CD4-positive, alpha-beta T cell (primary cell): ENCODE results near the gene ORAI3. TPM values are rescaled to one million over a fixed set of nuclear protein-coding genes. Genes with fewer than 3 reads are reported as not detected.

Experiments used
- ATAC-seq: fragments of 200-7000 bp; cut with Tn5 transposase; one replicate; pipeline ENCODE4 v1.10.0; 2022; ENCODE audit warnings: mild to moderate bottlenecking; ENCODE audit not compliant: poor library complexity
- CTCF ChIA-PET: fragments of 350-600 bp; sonication (Branson Sonifier 250); formaldehyde crosslinking; loops from one replicate; lab custom pipeline; 2021; ENCODE audit warnings: antibody characterized with exemption, inconsistent platforms; lab: Charles Lee
- POLR2A ChIA-PET: fragments of 350-600 bp; sonication (Branson Sonifier 250); formaldehyde crosslinking; loops from one replicate; lab custom pipeline; 2021; ENCODE audit warnings: antibody characterized with exemption, inconsistent platforms; lab: Charles Lee
- DNase-seq, 14 experiments: peaks; one replicate each; pipeline ENCODE4 v3.0.0-alpha.2; 2013 to 2020; ENCODE audit warnings: mixed read lengths in 2 of 14
- H3K27ac ChIP-seq, 2 donors: one replicate each; pipeline versions ENCODE4 v1.5.1 to v1.7.0; 2013; ENCODE audit warnings: low read length in 2 of 2, low read depth in 1 of 2, mild to moderate bottlenecking in 1 of 2
- H3K27me3 ChIP-seq, 2 experiments: 1 replicate in 1 of 2; 2 replicates in 1 of 2; pipeline versions ENCODE4 v1.6.1 to v1.7.0; 2013; ENCODE audit warnings: low read length in 2 of 2, control low read depth in 1 of 2, mild to moderate bottlenecking in 1 of 2, moderate library complexity in 1 of 2; ENCODE audit not compliant: insufficient read depth in 2 of 2, control insufficient read depth in 1 of 2
- H3K36me3 ChIP-seq: one replicate; pipeline ENCODE4 v1.6.1; 2013; ENCODE audit warnings: low read length, control low read depth; ENCODE audit not compliant: insufficient read depth
- H3K4me1 ChIP-seq: one replicate; pipeline ENCODE4 v1.6.1; 2013; ENCODE audit warnings: low read length, control low read depth; ENCODE audit not compliant: insufficient read depth
- H3K4me3 ChIP-seq: one replicate; pipeline ENCODE4 v1.5.1; 2013; ENCODE audit warnings: mild to moderate bottlenecking, low read length, moderate library complexity
- H3K9me3 ChIP-seq, 2 experiments: 1 replicate in 1 of 2; 2 replicates in 1 of 2; pipeline versions ENCODE4 v1.6.1 to v1.7.0; 2013; ENCODE audit warnings: low read length in 2 of 2, mild to moderate bottlenecking in 2 of 2, control low read depth in 1 of 2, moderate library complexity in 1 of 2; ENCODE audit not compliant: control insufficient read depth in 1 of 2, insufficient read depth in 1 of 2
- H3K27ac Mint-ChIP-seq: one replicate; pipeline ENCODE4 v1.8.0; 2020; ENCODE audit warnings: mixed read lengths
- H3K27me3 Mint-ChIP-seq: one replicate; pipeline ENCODE4 v1.8.0; 2021; ENCODE audit warnings: mixed read lengths
- H3K36me3 Mint-ChIP-seq: one replicate; pipeline ENCODE4 v1.8.0; 2021; ENCODE audit warnings: low read depth, mixed read lengths
- H3K4me1 Mint-ChIP-seq: one replicate; pipeline ENCODE4 v1.8.0; 2021; ENCODE audit warnings: low read depth, mixed read lengths
- H3K4me3 Mint-ChIP-seq: one replicate; pipeline ENCODE4 v1.8.0; 2020; ENCODE audit warnings: mild to moderate bottlenecking, mixed read lengths
- H3K9me3 Mint-ChIP-seq: one replicate; pipeline ENCODE4 v1.8.0; 2020; ENCODE audit warnings: mixed read lengths
- intact Hi-C, 2 experiments: fragments of 100-400 bp; cut with DNase I in 1 of 2; cut with micrococcal nuclease in 1 of 2; formaldehyde crosslinking; loops; one replicate each; pipeline versions ENCODE4 v1.15.1 to v1.9.0; 2023 to 2025; cut with DNase I, micrococcal nuclease
- total RNA-seq, 174 experiments: library from RNA in 2 of 174; stranded (reverse) in 2 of 174; gene quantifications; one replicate each; pipeline ENCODE4 v1.2.3 and lab custom pipeline; 2021 to 2026
- TF ChIP-seq, protein P1 (sequence below): fragments of 200-600 bp; IDR thresholded peaks from one replicate; pipeline ENCODE4 v1.8.0; 2022; ENCODE audit warnings: antibody characterized with exemption, mild to moderate bottlenecking

The ORAI3 gene
- total RNA-seq, 2 experiments from 2014 or later, result 3.0 to 4.5 TPM

DNA sequence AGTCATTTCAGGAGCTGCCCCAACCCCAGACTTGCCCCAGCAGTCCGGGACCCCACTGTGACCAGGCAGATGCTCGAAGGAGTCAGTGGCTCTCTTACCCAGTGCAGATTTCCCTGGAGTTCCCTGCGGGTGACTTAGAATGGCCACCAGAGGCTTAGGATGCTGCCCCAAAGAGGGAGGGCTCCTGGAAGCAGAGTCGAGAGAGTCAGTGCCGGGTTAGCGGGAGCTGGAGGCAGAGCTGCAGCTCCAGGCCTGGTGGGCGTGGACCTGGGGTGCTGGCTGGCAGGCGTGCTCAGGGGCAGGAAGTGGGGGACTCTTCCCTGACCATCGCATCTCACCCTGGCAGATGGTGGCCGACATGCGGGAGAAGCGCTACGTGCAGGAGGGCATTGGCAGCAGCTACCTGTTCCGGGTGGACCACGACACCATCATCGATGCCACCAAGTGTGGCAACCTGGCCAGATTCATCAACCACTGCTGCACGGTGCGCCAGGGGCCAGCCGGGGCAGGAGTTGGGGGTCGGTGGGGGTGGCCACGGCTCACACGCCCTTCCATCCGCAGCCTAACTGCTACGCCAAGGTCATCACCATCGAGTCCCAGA lies 34.5 kb downstream of the ORAI3 start:
- H3K36me3 ChIP-seq, result peaks cover 47% of the 10 kb centered on the region
- no peak overlapping the region for H3K27ac Mint-ChIP-seq
- CTCF ChIA-PET, result interaction anchor here (3.9 kb wide), 1 partner anchor 159 kb away, joined by 26 read pairs; no protein-coding TSS in a partner anchor

DNA sequence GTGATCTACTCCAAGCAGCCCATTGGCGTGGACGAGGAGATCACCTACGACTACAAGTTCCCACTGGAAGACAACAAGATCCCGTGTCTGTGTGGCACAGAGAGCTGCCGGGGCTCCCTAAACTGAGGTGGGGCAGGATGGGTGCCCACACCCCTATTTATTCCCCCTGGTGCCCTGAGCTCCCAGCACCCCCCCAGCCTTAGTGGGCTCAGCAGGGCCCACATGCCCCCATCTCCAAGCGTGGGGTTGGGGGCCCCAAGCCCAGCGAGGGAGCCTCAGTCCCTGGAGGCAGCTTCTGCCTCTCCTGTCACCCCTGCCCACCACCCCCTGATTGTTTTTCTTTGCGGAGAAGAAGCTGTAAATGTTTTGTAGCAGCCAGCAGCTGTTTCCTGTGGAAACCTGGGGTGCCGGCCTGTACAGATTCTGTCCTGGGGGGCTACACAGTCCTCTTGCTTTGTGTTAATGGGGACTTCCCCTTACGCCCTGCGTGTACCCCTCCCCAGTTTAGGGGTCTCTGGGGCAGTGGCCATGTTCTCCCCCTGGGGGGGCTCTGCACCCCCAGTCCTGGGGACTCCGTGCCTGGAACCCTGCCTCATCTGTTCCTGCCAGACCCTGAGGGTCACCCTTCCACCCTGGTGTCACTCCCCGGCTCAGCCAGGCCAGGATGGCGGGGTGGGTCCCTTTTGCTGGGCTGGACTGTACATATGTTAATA lies 35.2 kb downstream of the ORAI3 start:
- Histone ChIP-seq H3K36me3 (peaks cover 45% of the 10 kb centered on the region), H3K27me3 (no peaks in the 10 kb centered on the region), H3K27ac (no peak overlapping the region), H3K4me1 (peaks cover 13% of the 10 kb centered on the region), H3K9me3 (no peaks in the 10 kb centered on the region), H3K4me3 (no peak overlapping the region)
- H3K27me3 Mint-ChIP-seq, result no peaks in the 10 kb centered on the region
- intact Hi-C loops, result loop anchor here in 1 of 2 experiments (2.0 to 10.0 kb wide), 4 partner anchors 49 to 711 kb away; partner anchors contain the start of gene STX4
- H3K36me3 Mint-ChIP-seq, result peaks cover 35% of the 10 kb centered on the region
- no peaks in the 10 kb centered on the region for H3K9me3 Mint-ChIP-seq
- no peak overlapping the region for H3K4me3 Mint-ChIP-seq
- POLR2A ChIA-PET, result interaction anchor here (0.8 to 2.2 kb wide), 6 partner anchors 13 to 158 kb away, joined by 3 to 8 read pairs (median 4); partner anchors contain the start of genes KAT8, VKORC1, ZNF646 and ZNF668
- ATAC-seq (no peak), DNase-seq (no peak)
- TF ChIP-seq, protein P1, sequence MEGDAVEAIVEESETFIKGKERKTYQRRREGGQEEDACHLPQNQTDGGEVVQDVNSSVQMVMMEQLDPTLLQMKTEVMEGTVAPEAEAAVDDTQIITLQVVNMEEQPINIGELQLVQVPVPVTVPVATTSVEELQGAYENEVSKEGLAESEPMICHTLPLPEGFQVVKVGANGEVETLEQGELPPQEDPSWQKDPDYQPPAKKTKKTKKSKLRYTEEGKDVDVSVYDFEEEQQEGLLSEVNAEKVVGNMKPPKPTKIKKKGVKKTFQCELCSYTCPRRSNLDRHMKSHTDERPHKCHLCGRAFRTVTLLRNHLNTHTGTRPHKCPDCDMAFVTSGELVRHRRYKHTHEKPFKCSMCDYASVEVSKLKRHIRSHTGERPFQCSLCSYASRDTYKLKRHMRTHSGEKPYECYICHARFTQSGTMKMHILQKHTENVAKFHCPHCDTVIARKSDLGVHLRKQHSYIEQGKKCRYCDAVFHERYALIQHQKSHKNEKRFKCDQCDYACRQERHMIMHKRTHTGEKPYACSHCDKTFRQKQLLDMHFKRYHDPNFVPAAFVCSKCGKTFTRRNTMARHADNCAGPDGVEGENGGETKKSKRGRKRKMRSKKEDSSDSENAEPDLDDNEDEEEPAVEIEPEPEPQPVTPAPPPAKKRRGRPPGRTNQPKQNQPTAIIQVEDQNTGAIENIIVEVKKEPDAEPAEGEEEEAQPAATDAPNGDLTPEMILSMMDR, result no peak
- no peaks in the 10 kb centered on the region for H3K4me1 Mint-ChIP-seq
- CTCF ChIA-PET, result interaction anchor here (0.6 to 3.9 kb wide), 10 partner anchors 11 to 885 kb away, joined by 3 to 26 read pairs (median 4); partner anchors contain the start of genes STX4, ZNF646, ZNF668 and ZNF843
- H3K27ac Mint-ChIP-seq, result no peak overlapping the region

More for the DNA sequence above, 34.5 kb downstream of the ORAI3 start:
- H3K4me1 ChIP-seq, result peaks cover 13% of the 10 kb centered on the region
- H3K9me3 ChIP-seq, result no peaks in the 10 kb centered on the region
- H3K4me3 Mint-ChIP-seq, result no peak overlapping the region
- ATAC-seq (no peak), DNase-seq (no peak)
- H3K27me3 Mint-ChIP-seq, result no peaks in the 10 kb centered on the region
- no peaks in the 10 kb centered on the region for H3K27me3 ChIP-seq
- TF ChIP-seq, protein P1, result no peak
- no peaks in the 10 kb centered on the region for H3K9me3 Mint-ChIP-seq
- H3K27ac ChIP-seq, result no peak overlapping the region
- POLR2A ChIA-PET, result interaction anchor here (0.8 to 1.1 kb wide), 2 partner anchors 91 to 159 kb away, joined by 3 to 5 read pairs; partner anchors contain the start of genes ZNF646 and ZNF668
- H3K4me1 Mint-ChIP-seq, result no peaks in the 10 kb centered on the region
- peaks cover 41% of the 10 kb centered on the region for H3K36me3 Mint-ChIP-seq
- intact Hi-C loops, result loop anchor here in 1 of 2 experiments (10.0 kb wide), 3 partner anchors 311 to 711 kb away; no protein-coding TSS in a partner anchor
- H3K4me3 ChIP-seq, result no peak overlapping the region

DNA sequence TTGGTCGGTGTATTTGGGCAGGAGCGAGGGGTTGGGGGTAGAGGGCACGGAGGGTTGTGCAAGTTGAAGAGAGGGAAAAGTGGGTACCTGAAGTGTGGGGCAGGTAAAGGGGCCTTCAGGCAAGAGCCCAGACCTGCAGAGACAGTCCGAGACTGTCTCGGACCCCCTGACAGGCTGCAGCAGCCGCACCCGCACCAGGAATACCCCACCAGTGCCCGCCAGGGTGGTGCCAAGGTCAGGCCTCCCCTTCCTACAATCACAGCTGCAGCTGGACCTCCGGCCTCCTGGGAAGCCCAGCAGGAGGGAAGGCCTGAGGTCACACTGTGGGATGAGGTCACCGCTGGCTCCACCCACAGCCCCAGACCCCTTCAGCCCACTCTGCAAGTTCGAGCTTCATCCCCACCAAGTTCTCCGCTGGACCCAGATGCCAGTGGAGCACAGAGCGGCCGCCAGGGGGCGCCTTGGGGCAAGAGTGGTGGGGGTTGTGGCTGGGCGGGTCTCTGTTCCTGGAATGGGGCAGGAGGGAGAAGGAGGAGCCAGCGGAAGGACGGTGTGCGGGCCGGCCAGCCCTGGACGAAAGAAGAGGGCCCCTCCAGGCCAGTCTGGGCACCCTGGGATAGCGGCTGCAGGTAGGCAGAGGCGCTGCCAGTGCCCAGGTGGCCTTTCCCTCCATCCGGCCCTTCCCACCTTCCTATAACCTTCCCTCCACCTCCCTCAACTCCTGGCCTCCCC lies 36.0 kb downstream of the ORAI3 start, which contains the start of gene HSD3B7:
TSS of gene HSD3B7 (plus strand) at position 539 of the 732 bp plus-strand sequence. CDS start 452 bp downstream, outside the sequence.
- Histone ChIP-seq H3K27me3 (no peaks in the 10 kb centered on the region), H3K9me3 (no peaks in the 10 kb centered on the region), H3K36me3 (peaks cover 39% of the 10 kb centered on the region), H3K27ac (no peak within 1 kb of the TSS), H3K4me1 (peaks cover 13% of the 10 kb centered on the region), H3K4me3 (no peak within 1 kb of the TSS)
- POLR2A ChIA-PET, result interaction anchor here (0.9 to 2.2 kb wide), 7 partner anchors 12 to 889 kb away, joined by 3 to 8 read pairs (median 3); partner anchors contain the start of genes KAT8, VKORC1, ZNF267 and ZNF646
- Mint-ChIP-seq H3K27ac (no peak within 1 kb of the TSS), H3K9me3 (no peaks in the 10 kb centered on the region), H3K4me1 (no peaks in the 10 kb centered on the region), H3K27me3 (no peaks in the 10 kb centered on the region), H3K4me3 (no peak within 1 kb of the TSS), H3K36me3 (peaks cover 35% of the 10 kb centered on the region)
- intact Hi-C loops, result loop anchor here (1.0 to 10.0 kb wide), 10 partner anchors 48 to 883 kb away; partner anchors contain the start of genes STX4 (in 1 of the 2) and VKORC1 (in 1 of the 2)
- TF ChIP-seq, protein P1, result peak; percentile 85
- ATAC-seq (peak; percentile 74), DNase-seq (peak; percentile 64 to 87 (median 78))
- CTCF ChIA-PET, result interaction anchor here (0.6 to 3.9 kb wide), 11 partner anchors 12 to 884 kb away, joined by 3 to 26 read pairs (median 4); partner anchors contain the start of genes STX4, ZNF646, ZNF668 and ZNF843
